Measurements from ENCODE around the gene RPL10. TPM values are rescaled to one million over a fixed set of nuclear protein-coding genes. Genes with fewer than 3 reads are reported as not detected.

Gene RPL10
- total and polyA plus RNA-seq, 4 donors, result 2,525 to 7,505 (median 4,944) TPM

GRCh38 chrX:154443479-154443910, 45.3 kb downstream of the RPL10 start:
- no peaks in the 10 kb centered on the region for H3K4me1 ChIP-seq (ENCODE audit: control insufficient read depth in 1 of 2, insufficient read depth in 2 of 2, low read length in 2 of 2)
- no peaks in the 10 kb centered on the region for H3K9me3 ChIP-seq (ENCODE audit: control insufficient read depth, low read length)
- 5 to 34% methylated on average over 10 of the region's 10 CpGs for WGBS, 2 donors
- H3K36me3 ChIP-seq (ENCODE audit: control insufficient read depth in 1 of 2, insufficient read depth in 2 of 2, low read length in 1 of 2), result peaks cover 0 to 1% of the 10 kb centered on the region in 2 donors
- peak overlapping the region in 1 of 2 donors; percentile 84 for H3K27ac ChIP-seq (ENCODE audit: low read depth in 1 of 2, low read length in 2 of 2)
- no peak for DNase-seq
- H3K27me3 ChIP-seq (ENCODE audit: control insufficient read depth in 1 of 2, insufficient read depth in 2 of 2, low read length in 1 of 2), result no peaks in the 10 kb centered on the region
- intact Hi-C loops (cut with DNase I), result no loop called here
- no peak overlapping the region for H3K4me3 ChIP-seq (ENCODE audit: low read length in 2 of 2)
- ATAC-seq (ENCODE audit: low FRiP score), result no peak

- ATAC-seq (ENCODE audit: low FRiP score) (peak; percentile 83), DNase-seq (peak; percentile 86 to 92)
- Histone ChIP-seq H3K27ac (ENCODE audit: low read depth in 1 of 2, low read length in 2 of 2) (peak within 1 kb of the TSS in 1 of 2 donors; percentile 84), H3K4me3 (ENCODE audit: low read length in 2 of 2) (peak within 1 kb of the TSS; percentile 23 to 59), H3K27me3 (ENCODE audit: control insufficient read depth in 1 of 2, insufficient read depth in 2 of 2, low read length in 1 of 2) (no peaks in the 10 kb centered on the region), H3K9me3 (ENCODE audit: control insufficient read depth, low read length) (no peaks in the 10 kb centered on the region), H3K36me3 (ENCODE audit: control insufficient read depth in 1 of 2, insufficient read depth in 2 of 2, low read length in 1 of 2) (peaks cover 0 to 5% of the 10 kb centered on the region in 2 donors), H3K4me1 (ENCODE audit: control insufficient read depth in 1 of 2, insufficient read depth in 2 of 2, low read length in 2 of 2) (no peaks in the 10 kb centered on the region)
- intact Hi-C loops (cut with DNase I), result loop anchor here in 1 of 2 donors (1.0 kb wide), 1 partner anchor 34 kb away; no protein-coding TSS in a partner anchor
- 0 to 33% methylated on average over 45 to 94 of the region's 94 CpGs for WGBS, 2 donors
Observed at GRCh38 chrX:154443992-154444754, 46.0 kb downstream of the RPL10 start, which contains the start of gene FAM50A. Gene FAM50A, plus strand, starts transcription at chrX:154444141. Its CDS starts 95 bp downstream, at chrX:154444236.

GRCh38 chrX:154444755-154445246, 46.6 kb downstream of the RPL10 start:
- DNase-seq (no peak), ATAC-seq (ENCODE audit: low FRiP score) (no peak)
- H3K36me3 ChIP-seq (ENCODE audit: control insufficient read depth in 1 of 2, insufficient read depth in 2 of 2, low read length in 1 of 2), result peaks cover 0 to 5% of the 10 kb centered on the region in 2 donors
- 31 to 47% methylated on average over 12 to 13 of the region's 13 CpGs for WGBS, 2 donors
- intact Hi-C loops (cut with DNase I), result loop anchor here in 1 of 2 donors (1.0 kb wide), 1 partner anchor 34 kb away; no protein-coding TSS in a partner anchor
- no peak overlapping the region for H3K27ac ChIP-seq (ENCODE audit: low read depth in 1 of 2, low read length in 2 of 2)
- peak overlapping the region in 1 of 2 donors; percentile 23 for H3K4me3 ChIP-seq (ENCODE audit: low read length in 2 of 2)
- no peaks in the 10 kb centered on the region for H3K27me3 ChIP-seq (ENCODE audit: control insufficient read depth in 1 of 2, insufficient read depth in 2 of 2, low read length in 1 of 2)
- no peaks in the 10 kb centered on the region for H3K9me3 ChIP-seq (ENCODE audit: control insufficient read depth, low read length)
- no peaks in the 10 kb centered on the region for H3K4me1 ChIP-seq (ENCODE audit: control insufficient read depth in 1 of 2, insufficient read depth in 2 of 2, low read length in 2 of 2)

- Histone ChIP-seq H3K27ac (ENCODE audit: low read depth in 1 of 2, low read length in 2 of 2) (no peak overlapping the region), H3K9me3 (ENCODE audit: control insufficient read depth, low read length) (no peaks in the 10 kb centered on the region), H3K4me1 (ENCODE audit: control insufficient read depth in 1 of 2, insufficient read depth in 2 of 2, low read length in 2 of 2) (no peaks in the 10 kb centered on the region), H3K36me3 (ENCODE audit: control insufficient read depth in 1 of 2, insufficient read depth in 2 of 2, low read length in 1 of 2) (peaks cover 0 to 5% of the 10 kb centered on the region in 2 donors), H3K4me3 (ENCODE audit: low read length in 2 of 2) (no peak overlapping the region), H3K27me3 (ENCODE audit: control insufficient read depth in 1 of 2, insufficient read depth in 2 of 2, low read length in 1 of 2) (no peaks in the 10 kb centered on the region)
- DNase-seq, result no peak
- intact Hi-C loops (cut with DNase I), result no loop called here
- WGBS, 2 donors, result 93% methylated on average over 16 of the region's 16 CpGs
- no peak for ATAC-seq (ENCODE audit: low FRiP score)
Observed at GRCh38 chrX:154445776-154446175, 47.6 kb downstream of the RPL10 start.

GRCh38 chrX:154446430-154446829, 48.3 kb downstream of the RPL10 start:
- Histone ChIP-seq H3K27me3 (ENCODE audit: control insufficient read depth in 1 of 2, insufficient read depth in 2 of 2, low read length in 1 of 2) (no peaks in the 10 kb centered on the region), H3K27ac (ENCODE audit: low read depth in 1 of 2, low read length in 2 of 2) (no peak overlapping the region), H3K9me3 (ENCODE audit: control insufficient read depth, low read length) (no peaks in the 10 kb centered on the region), H3K4me1 (ENCODE audit: control insufficient read depth in 1 of 2, insufficient read depth in 2 of 2, low read length in 2 of 2) (no peaks in the 10 kb centered on the region), H3K4me3 (ENCODE audit: low read length in 2 of 2) (no peak overlapping the region), H3K36me3 (ENCODE audit: control insufficient read depth in 1 of 2, insufficient read depth in 2 of 2, low read length in 1 of 2) (peaks cover 0 to 5% of the 10 kb centered on the region in 2 donors)
- intact Hi-C loops (cut with DNase I), result no loop called here
- ATAC-seq (ENCODE audit: low FRiP score), result no peak
- no peak for DNase-seq
- 87 to 90% methylated on average over 12 of the region's 12 CpGs for WGBS, 2 donors

- 89 to 90% methylated on average over 14 of the region's 14 CpGs for WGBS, 2 donors
- H3K9me3 ChIP-seq (ENCODE audit: control insufficient read depth, low read length), result no peaks in the 10 kb centered on the region
- H3K4me3 ChIP-seq (ENCODE audit: low read length in 2 of 2), result no peak overlapping the region
- no peak overlapping the region for H3K27ac ChIP-seq (ENCODE audit: low read depth in 1 of 2, low read length in 2 of 2)
- no peaks in the 10 kb centered on the region for H3K4me1 ChIP-seq (ENCODE audit: control insufficient read depth in 1 of 2, insufficient read depth in 2 of 2, low read length in 2 of 2)
- no peak for ATAC-seq (ENCODE audit: low FRiP score)
- H3K27me3 ChIP-seq (ENCODE audit: control insufficient read depth in 1 of 2, insufficient read depth in 2 of 2, low read length in 1 of 2), result no peaks in the 10 kb centered on the region
- intact Hi-C loops (cut with DNase I), result no loop called here
- peaks cover 0 to 4% of the 10 kb centered on the region in 2 donors for H3K36me3 ChIP-seq (ENCODE audit: control insufficient read depth in 1 of 2, insufficient read depth in 2 of 2, low read length in 1 of 2)
- DNase-seq, result no peak
Observed at GRCh38 chrX:154448484-154448883, 50.3 kb downstream of the RPL10 start.

- Histone ChIP-seq H3K4me3 (ENCODE audit: low read length in 2 of 2) (no peak overlapping the region), H3K9me3 (ENCODE audit: control insufficient read depth, low read length) (no peaks in the 10 kb centered on the region), H3K36me3 (ENCODE audit: control insufficient read depth in 1 of 2, insufficient read depth in 2 of 2, low read length in 1 of 2) (peaks cover 0 to 4% of the 10 kb centered on the region in 2 donors), H3K27me3 (ENCODE audit: control insufficient read depth in 1 of 2, insufficient read depth in 2 of 2, low read length in 1 of 2) (no peaks in the 10 kb centered on the region), H3K27ac (ENCODE audit: low read depth in 1 of 2, low read length in 2 of 2) (no peak overlapping the region), H3K4me1 (ENCODE audit: control insufficient read depth in 1 of 2, insufficient read depth in 2 of 2, low read length in 2 of 2) (no peaks in the 10 kb centered on the region)
- intact Hi-C loops (cut with DNase I), result no loop called here
- DNase-seq, result no peak
- no peak for ATAC-seq (ENCODE audit: low FRiP score)
- 91% methylated on average over 18 of the region's 18 CpGs for WGBS, 2 donors
Observed at GRCh38 chrX:154449618-154450017, 51.4 kb downstream of the RPL10 start.

GRCh38 chrX:154450312-154450711, 52.1 kb downstream of the RPL10 start:
- ATAC-seq (ENCODE audit: low FRiP score), result no peak
- H3K4me1 ChIP-seq (ENCODE audit: control insufficient read depth in 1 of 2, insufficient read depth in 2 of 2, low read length in 2 of 2), result no peaks in the 10 kb centered on the region
- no peak for DNase-seq
- 87 to 92% methylated on average over 15 to 17 of the region's 17 CpGs for WGBS, 2 donors
- H3K36me3 ChIP-seq (ENCODE audit: control insufficient read depth in 1 of 2, insufficient read depth in 2 of 2, low read length in 1 of 2), result peaks cover 0 to 4% of the 10 kb centered on the region in 2 donors
- H3K27ac ChIP-seq (ENCODE audit: low read depth in 1 of 2, low read length in 2 of 2), result no peak overlapping the region
- no peaks in the 10 kb centered on the region for H3K27me3 ChIP-seq (ENCODE audit: control insufficient read depth in 1 of 2, insufficient read depth in 2 of 2, low read length in 1 of 2)
- intact Hi-C loops (cut with DNase I), result no loop called here
- H3K4me3 ChIP-seq (ENCODE audit: low read length in 2 of 2), result no peak overlapping the region
- no peaks in the 10 kb centered on the region for H3K9me3 ChIP-seq (ENCODE audit: control insufficient read depth, low read length)

Data from aorta (tissue), 5 donors.